ENCODE results near the gene CSHL1. TPM values are rescaled to one million over a fixed set of nuclear protein-coding genes. Genes with fewer than 3 reads are reported as not detected.
"Not testable (repeated sequence)": the region's sequence is repeated elsewhere in the genome, so short reads cannot be mapped to it uniquely, and the experiment has no call there.

CSHL1 gene
- total RNA-seq, 6 experiments from 2014 or later, result not detected

- H3K4me3 Mint-ChIP-seq, result no peak within 1 kb of the TSS
- no peaks in the 10 kb centered on the region for H3K4me1 Mint-ChIP-seq (ENCODE audit: low read depth)
- DNase-seq, result peak; percentile 46
- no peaks in the 10 kb centered on the region for H3K9me3 Mint-ChIP-seq
- H3K27me3 Mint-ChIP-seq (ENCODE audit: insufficient read depth), result peaks cover 36% of the 10 kb centered on the region
- no peak within 1 kb of the TSS for H3K27ac Mint-ChIP-seq
- no peaks in the 10 kb centered on the region for H3K36me3 Mint-ChIP-seq (ENCODE audit: low read depth)
- TF ChIP-seq CTCF (IDR thresholded peaks at IDR 0.05), result peak; percentile 75
These were observed 29.0 kb downstream of the CSHL1 start, which contains the start of gene GH2 for GRCh38 chr17:63881935-63882601. GH2 (minus strand) TSS chr17:63881944; CDS start chr17:63881801, 143 bp downstream.

- not testable (repeated sequence) for H3K4me1 Mint-ChIP-seq (ENCODE audit: low read depth); H3K4me3 Mint-ChIP-seq; H3K36me3 Mint-ChIP-seq (ENCODE audit: low read depth); H3K27ac Mint-ChIP-seq; H3K9me3 Mint-ChIP-seq; DNase-seq
- peaks cover 38% of the 10 kb centered on the region for H3K27me3 Mint-ChIP-seq (ENCODE audit: insufficient read depth)
These were observed 29.7 kb downstream of the CSHL1 start for GRCh38 chr17:63881337-63881736.

- no peak for TF ChIP-seq CTCF (IDR thresholded peaks at IDR 0.05)
- H3K9me3 Mint-ChIP-seq, result no peaks in the 10 kb centered on the region
- no peak for DNase-seq
- no peak overlapping the region for H3K4me3 Mint-ChIP-seq
- no peaks in the 10 kb centered on the region for H3K4me1 Mint-ChIP-seq (ENCODE audit: low read depth)
- H3K36me3 Mint-ChIP-seq (ENCODE audit: low read depth), result no peaks in the 10 kb centered on the region
- no peak overlapping the region for H3K27ac Mint-ChIP-seq
- peaks cover 44% of the 10 kb centered on the region for H3K27me3 Mint-ChIP-seq (ENCODE audit: insufficient read depth)
These were observed 30.4 kb downstream of the CSHL1 start for GRCh38 chr17:63880706-63881105.

GRCh38 chr17:63878413-63878812 is 32.6 kb downstream of the CSHL1 start:
- not testable (repeated sequence) for DNase-seq; H3K4me1 Mint-ChIP-seq (ENCODE audit: low read depth); H3K27ac Mint-ChIP-seq; H3K36me3 Mint-ChIP-seq (ENCODE audit: low read depth); H3K4me3 Mint-ChIP-seq; H3K9me3 Mint-ChIP-seq
- H3K27me3 Mint-ChIP-seq (ENCODE audit: insufficient read depth), result peaks cover 26% of the 10 kb centered on the region

GRCh38 chr17:63874693-63875092 is 36.4 kb downstream of the CSHL1 start:
- Mint-ChIP-seq H3K27me3 (ENCODE audit: insufficient read depth) (peaks cover 16% of the 10 kb centered on the region), H3K4me1 (ENCODE audit: low read depth) (peaks cover 18% of the 10 kb centered on the region)
- H3K27ac Mint-ChIP-seq; H3K36me3 Mint-ChIP-seq (ENCODE audit: low read depth); DNase-seq; H3K9me3 Mint-ChIP-seq; H3K4me3 Mint-ChIP-seq: not testable (repeated sequence)

- not testable (repeated sequence) for DNase-seq; H3K27ac Mint-ChIP-seq; H3K9me3 Mint-ChIP-seq; H3K4me3 Mint-ChIP-seq; H3K36me3 Mint-ChIP-seq (ENCODE audit: low read depth)
- H3K27me3 Mint-ChIP-seq (ENCODE audit: insufficient read depth), result peaks cover 16% of the 10 kb centered on the region
- peaks cover 24% of the 10 kb centered on the region for H3K4me1 Mint-ChIP-seq (ENCODE audit: low read depth)
These were observed 36.9 kb downstream of the CSHL1 start for GRCh38 chr17:63874061-63874626.

- Mint-ChIP-seq H3K4me1 (ENCODE audit: low read depth) (peaks cover 28% of the 10 kb centered on the region), H3K27me3 (ENCODE audit: insufficient read depth) (peaks cover 12% of the 10 kb centered on the region)
- DNase-seq; H3K4me3 Mint-ChIP-seq; H3K27ac Mint-ChIP-seq; H3K36me3 Mint-ChIP-seq (ENCODE audit: low read depth); H3K9me3 Mint-ChIP-seq: not testable (repeated sequence)
These were observed 37.5 kb downstream of the CSHL1 start, which contains the start of gene CSH2 for GRCh38 chr17:63873577-63873976. CSH2 (minus strand) TSS chr17:63873677; CDS start chr17:63873614, 63 bp downstream.

- not testable (repeated sequence) for H3K9me3 Mint-ChIP-seq; H3K27me3 Mint-ChIP-seq (ENCODE audit: insufficient read depth); DNase-seq; H3K27ac Mint-ChIP-seq; H3K36me3 Mint-ChIP-seq (ENCODE audit: low read depth); H3K4me3 Mint-ChIP-seq
- H3K4me1 Mint-ChIP-seq (ENCODE audit: low read depth), result peaks cover 28% of the 10 kb centered on the region
These were observed 39.3 kb downstream of the CSHL1 start for GRCh38 chr17:63871646-63872365.

- Mint-ChIP-seq H3K4me1 (ENCODE audit: low read depth) (peaks cover 28% of the 10 kb centered on the region), H3K4me3 (peak overlapping the region; percentile 52; the same call in 1 of the 2 replicates), H3K27ac (peak overlapping the region; percentile 63)
- H3K27me3 Mint-ChIP-seq (ENCODE audit: insufficient read depth); DNase-seq; H3K36me3 Mint-ChIP-seq (ENCODE audit: low read depth); H3K9me3 Mint-ChIP-seq: not testable (repeated sequence)
These were observed 40.8 kb downstream of the CSHL1 start for GRCh38 chr17:63870292-63870665.

All from HFFc6 (cell line).